ENCODE measurements around the gene SHD. TPM values are rescaled to one million over a fixed set of nuclear protein-coding genes. Genes with fewer than 3 reads are reported as not detected.

Gene SHD
- total RNA-seq, 2 experiments from 2014 or later = not detected

GRCh38 chr19:4295972-4296771 lies 17.1 kb downstream of the SHD start:
- POLR2A ChIA-PET = no interaction called here
- Mint-ChIP-seq H3K36me3 (peaks cover 3% of the 10 kb centered on the region), H3K27ac (no peak overlapping the region), H3K4me3 (no peak overlapping the region), H3K9me3 (no peaks in the 10 kb centered on the region), H3K4me1 (peaks cover 13% of the 10 kb centered on the region), H3K27me3 (no peaks in the 10 kb centered on the region)
- no peak for DNase-seq
- ATAC-seq (ENCODE audit: low read depth) = no peak

DNA sequence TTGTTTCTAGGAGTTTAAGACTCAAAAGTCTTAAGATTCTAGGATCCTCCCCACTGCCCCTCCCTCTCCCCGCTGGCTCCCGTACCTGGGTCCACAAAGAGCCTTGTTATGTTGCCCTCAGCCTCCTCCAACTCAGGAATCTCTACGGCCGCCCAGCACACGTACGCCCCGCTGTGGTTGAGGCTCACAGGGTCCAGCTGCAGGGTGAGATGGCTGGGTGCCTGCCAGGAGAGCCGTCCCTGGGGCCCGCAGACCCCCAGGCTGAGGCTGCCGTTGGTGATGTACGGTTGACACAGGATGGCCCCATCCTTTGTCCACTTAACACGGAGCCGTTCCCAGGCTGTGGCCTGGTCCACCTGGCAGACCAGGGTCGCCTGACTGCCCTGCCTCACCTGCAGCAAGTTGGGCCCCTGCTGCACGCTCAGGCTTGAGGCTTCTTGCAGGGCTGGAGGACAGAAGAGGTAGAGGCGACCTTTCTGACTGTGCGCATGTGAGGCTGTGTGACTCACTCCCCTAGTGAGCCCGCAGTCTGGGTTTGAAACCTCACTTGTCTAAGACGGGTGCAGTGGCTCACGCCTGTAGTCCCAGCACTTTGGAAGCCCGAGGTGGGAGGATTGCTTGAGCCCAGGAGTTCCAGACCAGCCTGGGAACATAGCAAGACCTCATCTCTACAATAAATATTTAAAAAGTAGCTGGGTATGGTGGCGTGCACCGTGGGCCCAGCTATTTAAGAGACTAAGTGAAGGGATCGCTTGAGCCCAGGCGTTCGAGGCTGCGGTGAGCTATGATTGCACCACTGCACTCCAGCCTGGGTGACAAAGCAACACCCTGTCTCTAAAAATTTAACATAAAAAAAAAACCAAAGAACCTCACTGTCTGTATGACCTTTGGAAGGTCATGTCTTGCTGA lies 19.1 kb downstream of the SHD start:
- Mint-ChIP-seq H3K9me3 (no peaks in the 10 kb centered on the region), H3K27ac (no peak overlapping the region), H3K4me3 (no peak overlapping the region), H3K36me3 (peaks cover 4% of the 10 kb centered on the region), H3K27me3 (no peaks in the 10 kb centered on the region), H3K4me1 (peaks cover 22% of the 10 kb centered on the region)
- ATAC-seq (ENCODE audit: low read depth) (peak; percentile 40), DNase-seq (no peak)
- POLR2A ChIA-PET = no interaction called here

DNA sequence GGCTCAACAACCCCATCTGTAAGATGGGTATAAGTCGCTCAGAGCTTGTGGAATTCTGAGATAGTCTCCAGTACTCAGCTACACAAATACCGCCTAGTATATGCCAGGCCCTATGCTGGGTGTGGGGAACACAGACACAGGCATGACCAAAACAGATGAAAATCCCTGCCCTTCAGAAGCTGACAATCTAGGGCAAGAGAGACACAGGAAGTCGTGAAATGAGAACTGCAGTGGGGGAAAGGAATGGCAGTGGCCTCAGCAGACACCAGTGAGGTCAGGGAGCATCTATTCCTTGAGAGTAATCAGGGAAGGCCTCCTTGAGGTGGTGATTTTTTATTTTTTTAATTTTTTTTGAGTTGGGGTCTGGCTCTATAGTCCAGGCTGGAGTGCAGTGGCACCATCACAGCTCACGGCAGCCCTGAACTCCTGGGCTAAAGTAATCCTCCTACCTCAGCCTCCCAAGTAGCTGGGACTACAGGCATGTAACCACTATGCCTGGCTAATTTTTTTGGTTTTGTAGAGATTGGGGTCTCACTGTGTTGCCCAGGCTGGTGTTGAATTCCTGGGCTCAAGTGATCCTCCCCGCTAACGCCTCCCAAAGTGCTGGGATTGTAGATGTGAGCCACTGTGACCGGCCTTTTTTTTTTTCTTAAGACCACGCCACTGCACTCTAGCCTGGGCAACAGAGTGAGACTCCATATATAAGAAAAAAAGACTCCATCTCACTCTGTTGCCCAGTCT lies 19.9 kb downstream of the SHD start:
- POLR2A ChIA-PET = interaction anchor here (1.2 to 2.1 kb wide), 2 partner anchors 20 to 44 kb away, joined by 4 to 8 read pairs; partner anchors contain the start of gene MPND
- H3K27ac Mint-ChIP-seq = peak overlapping the region; percentile 74
- DNase-seq (no peak), ATAC-seq (ENCODE audit: low read depth) (no peak)
- peaks cover 27% of the 10 kb centered on the region for H3K4me1 Mint-ChIP-seq
- H3K4me3 Mint-ChIP-seq = peak overlapping the region; percentile 21
- no peaks in the 10 kb centered on the region for H3K9me3 Mint-ChIP-seq
- peaks cover 4% of the 10 kb centered on the region for H3K36me3 Mint-ChIP-seq
- H3K27me3 Mint-ChIP-seq = no peaks in the 10 kb centered on the region

GRCh38 chr19:4300589-4300988 lies 21.5 kb downstream of the SHD start:
- Mint-ChIP-seq H3K27ac (peak overlapping the region; percentile 84), H3K36me3 (peaks cover 4% of the 10 kb centered on the region), H3K4me1 (peaks cover 31% of the 10 kb centered on the region), H3K9me3 (no peaks in the 10 kb centered on the region), H3K4me3 (peak overlapping the region; percentile 85), H3K27me3 (no peaks in the 10 kb centered on the region)
- no peak for DNase-seq
- POLR2A ChIA-PET = interaction anchor here (2.1 kb wide), 1 partner anchor 42 kb away, joined by 8 read pairs; the partner anchor contains the start of gene MPND
- ATAC-seq (ENCODE audit: low read depth) = no peak

DNA sequence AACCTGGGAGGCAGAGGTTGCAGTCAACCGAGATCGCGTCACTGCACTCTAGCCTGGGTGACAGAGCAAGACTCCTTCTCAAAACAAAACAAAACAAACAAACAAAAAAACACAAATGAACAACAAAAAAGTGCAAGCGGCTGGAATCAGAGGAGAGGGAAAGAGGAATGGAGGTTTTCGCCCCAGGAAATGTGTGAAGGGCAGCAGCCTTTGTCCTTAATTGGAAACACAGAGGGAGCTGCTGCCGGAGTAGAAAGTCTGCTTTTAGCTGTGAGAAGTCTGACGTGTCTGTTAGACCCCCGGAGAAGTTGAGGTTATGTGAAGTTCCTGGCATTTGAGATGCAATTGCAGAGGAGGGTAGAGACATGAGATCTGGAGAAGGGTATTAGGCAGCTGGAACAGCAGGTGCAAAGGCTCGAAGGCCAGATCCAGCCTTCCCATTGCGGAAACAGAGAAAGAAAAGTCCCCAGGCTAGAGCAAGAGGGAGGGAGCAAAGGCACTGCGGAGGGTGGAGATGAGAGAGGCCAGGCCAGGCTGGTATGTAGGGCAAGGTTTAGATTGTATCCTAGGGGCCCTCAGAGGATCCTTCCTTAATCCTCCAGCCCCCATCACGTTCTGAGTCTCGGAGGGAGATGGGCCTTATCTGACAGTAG lies 22.6 kb downstream of the SHD start:
- DNase-seq (no peak), ATAC-seq (ENCODE audit: low read depth) (peak; percentile 25)
- H3K9me3 Mint-ChIP-seq = no peaks in the 10 kb centered on the region
- POLR2A ChIA-PET = interaction anchor here (0.7 to 2.1 kb wide), 4 partner anchors 26 to 54 kb away, joined by 3 to 6 read pairs (median 4); partner anchors contain the start of gene MPND
- H3K27me3 Mint-ChIP-seq = no peaks in the 10 kb centered on the region
- H3K27ac Mint-ChIP-seq = peak overlapping the region; percentile 88
- peaks cover 31% of the 10 kb centered on the region for H3K4me1 Mint-ChIP-seq
- H3K4me3 Mint-ChIP-seq = peak overlapping the region; percentile 85
- peaks cover 6% of the 10 kb centered on the region for H3K36me3 Mint-ChIP-seq

DNA sequence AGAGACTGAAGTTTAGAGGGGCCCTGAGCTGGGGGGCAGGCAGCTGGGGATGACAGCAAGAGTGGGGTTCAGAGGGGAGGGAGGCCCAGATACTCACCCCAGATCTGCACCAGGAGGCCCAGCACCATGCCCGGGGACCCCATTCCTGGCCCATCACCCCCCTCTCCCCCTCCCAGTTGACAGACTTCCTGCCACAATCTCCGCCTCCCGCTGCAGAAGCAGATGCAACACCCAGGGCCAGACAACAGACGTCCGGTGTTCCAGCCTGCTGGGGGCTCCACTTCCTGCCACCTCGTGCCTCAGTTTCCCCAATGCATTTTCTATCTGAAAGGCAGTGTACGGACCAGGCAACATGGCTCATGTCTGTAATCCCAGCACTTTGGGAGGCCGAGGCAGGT lies 23.2 kb downstream of the SHD start, which contains the start of gene TMIGD2:
Gene TMIGD2 (minus strand): TSS at position 147 of the 398 bp plus-strand sequence. CDS start 4 bp downstream, at position 143.
- POLR2A ChIA-PET = interaction anchor here (0.5 to 2.1 kb wide), 7 partner anchors 8 to 103 kb away, joined by 3 to 9 read pairs (median 5); partner anchors contain the start of gene MPND
- Mint-ChIP-seq H3K4me3 (peak within 1 kb of the TSS; percentile 85), H3K9me3 (no peaks in the 10 kb centered on the region), H3K4me1 (peaks cover 31% of the 10 kb centered on the region), H3K27me3 (no peaks in the 10 kb centered on the region), H3K27ac (peak within 1 kb of the TSS; percentile 88), H3K36me3 (peaks cover 10% of the 10 kb centered on the region)
- DNase-seq (no peak), ATAC-seq (ENCODE audit: low read depth) (peak; percentile 20)

DNA sequence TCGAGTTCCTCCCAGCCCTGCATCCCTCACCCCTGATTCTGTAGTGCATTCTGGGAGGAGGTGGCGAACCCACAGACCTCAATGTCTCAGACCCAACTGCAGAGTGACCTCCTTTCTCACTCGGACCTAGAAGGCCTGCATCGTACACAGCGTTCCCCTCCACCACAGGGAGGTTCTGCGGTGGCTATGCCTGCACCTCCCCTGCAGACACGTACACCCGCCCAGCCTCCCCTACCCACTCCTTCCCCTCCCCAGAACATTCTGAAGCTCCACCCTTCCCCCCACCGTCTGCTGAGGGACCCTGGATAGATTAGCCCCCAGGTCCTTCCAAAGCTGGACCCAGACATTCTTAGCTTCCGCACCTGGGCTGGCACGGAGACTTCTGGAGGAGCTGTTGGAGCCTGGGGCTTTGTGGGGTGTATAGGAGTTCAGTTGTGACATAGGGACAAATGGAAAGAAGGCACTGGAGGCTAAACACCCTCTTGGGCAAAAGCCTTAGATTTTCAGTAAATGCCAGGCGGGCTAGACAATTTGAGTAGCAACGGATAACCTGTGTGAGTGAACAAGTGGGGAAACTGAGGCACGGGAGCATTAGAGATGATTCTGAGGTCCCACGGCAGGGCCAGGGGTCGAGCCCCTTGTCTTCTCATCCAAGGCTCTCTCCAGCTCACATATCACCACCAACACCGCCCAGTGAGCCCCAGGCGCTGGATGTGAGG lies 24.9 kb downstream of the SHD start:
- Mint-ChIP-seq H3K27ac (peak overlapping the region; percentile 81), H3K36me3 (peaks cover 10% of the 10 kb centered on the region), H3K27me3 (no peaks in the 10 kb centered on the region), H3K9me3 (no peaks in the 10 kb centered on the region), H3K4me3 (peak overlapping the region; percentile 62), H3K4me1 (peaks cover 29% of the 10 kb centered on the region)
- ATAC-seq (ENCODE audit: low read depth) (no peak), DNase-seq (no peak)
- POLR2A ChIA-PET = interaction anchor here (0.5 to 2.1 kb wide), 8 partner anchors 16 to 224 kb away, joined by 4 to 8 read pairs (median 5); partner anchors contain the start of genes MPND and STAP2

GRCh38 chr19:4304538-4305256 lies 25.6 kb downstream of the SHD start, which contains the start of gene FSD1:
Gene FSD1 (plus strand): TSS chr19:4304598. CDS start chr19:4304747, 149 bp downstream.
- H3K4me1 Mint-ChIP-seq = peaks cover 23% of the 10 kb centered on the region
- H3K9me3 Mint-ChIP-seq = no peaks in the 10 kb centered on the region
- H3K36me3 Mint-ChIP-seq = peaks cover 14% of the 10 kb centered on the region
- H3K27me3 Mint-ChIP-seq = no peaks in the 10 kb centered on the region
- DNase-seq (peak; percentile 92), ATAC-seq (ENCODE audit: low read depth) (peak; percentile 80)
- peak within 1 kb of the TSS; percentile 88 for H3K27ac Mint-ChIP-seq
- POLR2A ChIA-PET = interaction anchor here (0.5 to 1.7 kb wide), 7 partner anchors 15 to 224 kb away, joined by 4 to 8 read pairs (median 5); partner anchors contain the start of genes MPND and STAP2
- peak within 1 kb of the TSS; percentile 71 for H3K4me3 Mint-ChIP-seq

- Mint-ChIP-seq H3K4me1 (peaks cover 23% of the 10 kb centered on the region), H3K4me3 (peak overlapping the region; percentile 71), H3K27me3 (no peaks in the 10 kb centered on the region), H3K27ac (no peak overlapping the region), H3K9me3 (no peaks in the 10 kb centered on the region), H3K36me3 (peaks cover 14% of the 10 kb centered on the region)
- DNase-seq (no peak), ATAC-seq (ENCODE audit: low read depth) (no peak)
- POLR2A ChIA-PET = interaction anchor here (1.3 to 1.7 kb wide), 2 partner anchors 23 to 34 kb away, joined by 4 to 8 read pairs; partner anchors contain the start of gene STAP2
Measured at GRCh38 chr19:4305257-4305612, 26.2 kb downstream of the SHD start.

DNA sequence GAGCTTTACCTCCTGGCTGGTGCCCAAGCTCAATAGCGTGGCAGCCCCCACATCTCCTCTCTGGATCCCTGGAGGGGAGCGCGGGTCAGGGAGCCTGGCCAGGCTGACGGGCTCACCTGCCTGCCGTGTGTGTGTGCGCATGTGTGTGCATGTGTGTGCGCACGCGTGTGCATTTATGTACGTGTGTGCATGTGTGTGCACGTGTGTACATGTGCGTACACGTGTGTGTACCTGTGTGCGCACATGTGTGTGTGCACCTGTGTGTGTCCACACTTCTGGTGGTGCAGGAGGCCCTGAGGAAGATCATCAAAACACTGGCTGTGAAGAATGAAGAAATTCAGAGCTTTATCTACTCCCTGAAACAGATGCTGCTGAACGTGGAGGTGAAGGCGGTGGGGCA lies 26.6 kb downstream of the SHD start:
- Mint-ChIP-seq H3K4me1 (peaks cover 19% of the 10 kb centered on the region), H3K36me3 (peaks cover 14% of the 10 kb centered on the region), H3K27me3 (no peaks in the 10 kb centered on the region), H3K4me3 (peak overlapping the region; percentile 71), H3K9me3 (no peaks in the 10 kb centered on the region), H3K27ac (no peak overlapping the region)
- POLR2A ChIA-PET = interaction anchor here (1.5 kb wide), 1 partner anchor 37 kb away, joined by 4 read pairs; no protein-coding TSS in a partner anchor
- no peak for DNase-seq
- no peak for ATAC-seq (ENCODE audit: low read depth)

Measured in activated naive CD8-positive, alpha-beta T cell treated with anti-CD3 and anti-CD28 coated beads, Interleukin-2, amount 10 ng/mL, durations not matched to agents 7 days and 5 days (primary cell).